SU-DHL-6 (cell line): ENCODE data around the gene CCDC30.

Experiments used
- H2AFZ ChIP-seq: fragments of 200-600 bp; sonication (generic); 2 replicates; pipeline ENCODE4 v1.6.1; 2014; ENCODE audit warnings: low read depth, mild to moderate bottlenecking, moderate library complexity, mixed read lengths, antibody characterized with exemption, low read length; ENCODE audit not compliant: severe bottlenecking
- H3F3A ChIP-seq: fragments of 200-600 bp; shearing (Covaris generic); 2 replicates; pipeline ENCODE4 v1.6.0; 2016; ENCODE audit warnings: antibody characterized with exemption, mild to moderate bottlenecking; ENCODE audit not compliant: insufficient read depth
- H3K27ac ChIP-seq: fragments of 200-600 bp; sonication (generic); 2 replicates; pipeline ENCODE4 v1.5.1; 2016; ENCODE audit warnings: low read depth, mild to moderate bottlenecking, low read length, moderate library complexity, mixed read lengths
- H3K27me3 ChIP-seq: fragments of 200-600 bp; sonication (generic), shearing (Covaris generic); 2 replicates; pipeline ENCODE4 v1.6.0; 2014; ENCODE audit warnings: mild to moderate bottlenecking, low read length
- H3K36me3 ChIP-seq: fragments of 200-600 bp; sonication (generic); 2 replicates; pipeline ENCODE4 v1.6.1; 2014; ENCODE audit warnings: mild to moderate bottlenecking, low read length, mixed read lengths
- H3K4me2 ChIP-seq: fragments of 300-600, 200-600 bp; shearing (Covaris generic), sonication (generic); 2 replicates; pipeline ENCODE4 v1.6.0; 2014; ENCODE audit warnings: low read length, low read depth, mild to moderate bottlenecking; ENCODE audit not compliant: poor library complexity, severe bottlenecking
- H3K4me3 ChIP-seq: fragments of 200-600 bp; sonication (generic); 2 replicates; pipeline ENCODE4 v1.5.1; 2014; ENCODE audit warnings: antibody characterized with exemption, low read length, mild to moderate bottlenecking, mixed read lengths; ENCODE audit not compliant: insufficient read depth, poor library complexity, severe bottlenecking
- H3K79me2 ChIP-seq: fragments of 200-600 bp; sonication (generic); 2 replicates; pipeline ENCODE4 v1.6.1; 2014; ENCODE audit warnings: mild to moderate bottlenecking, low read length, moderate library complexity; ENCODE audit not compliant: insufficient read depth
- H3K9ac ChIP-seq: fragments of 200-600 bp; sonication (generic); 2 replicates; pipeline ENCODE4 v1.7.0; 2014; ENCODE audit warnings: mild to moderate bottlenecking, low read length
- H3K9me2 ChIP-seq: fragments of 200-600 bp; sonication (generic); replicated peaks from 2 replicates; pipeline ENCODE4 v1.6.1; 2014; ENCODE audit warnings: low read length; ENCODE audit not compliant: insufficient read depth
- H3K9me3 ChIP-seq: fragments of 200-600 bp; sonication (generic); 2 replicates; pipeline ENCODE4 v1.6.1; 2014; ENCODE audit warnings: low read length, mixed read lengths; ENCODE audit not compliant: insufficient read depth
- H4K20me1 ChIP-seq: fragments of 200-600 bp; sonication (generic); 2 replicates; pipeline ENCODE4 v1.6.1; 2014; ENCODE audit warnings: low read depth, mild to moderate bottlenecking, antibody characterized with exemption, low read length, moderate library complexity, mixed read lengths
- CTCF ChIP-seq: fragments of 200-600 bp; sonication (generic); IDR thresholded peaks from one replicate; pipeline ENCODE4 v1.5.1; 2017; ENCODE audit warnings: antibody characterized with exemption, mild to moderate bottlenecking, low read length, moderate library complexity; ENCODE audit not compliant: insufficient read depth, poor library complexity, severe bottlenecking
- EZH2phosphoT487 ChIP-seq: fragments of 200-600 bp; sonication (generic), shearing (Covaris generic); conservative IDR thresholded peaks from 2 replicates; pipeline ENCODE4 v1.6.1; 2018; ENCODE audit warnings: mild to moderate bottlenecking, antibody characterized with exemption, low read length, moderate library complexity, mixed read lengths

Gene CCDC30

GRCh38 chr1:42418516-42418915 lies 44.6 kb upstream of the CCDC30 start:
- no peak overlapping the region for H2AFZ ChIP-seq
- H3K36me3 ChIP-seq: no peaks in the 10 kb centered on the region
- no peaks in the 10 kb centered on the region for H3K9me2 ChIP-seq
- H3K9me3 ChIP-seq: no peaks in the 10 kb centered on the region
- H3K4me3 ChIP-seq: no peak overlapping the region
- no peaks in the 10 kb centered on the region for H3K79me2 ChIP-seq
- no peaks in the 10 kb centered on the region for H3F3A ChIP-seq
- H3K27me3 ChIP-seq: no peaks in the 10 kb centered on the region
- TF ChIP-seq EZH2phosphoT487 (no peak), CTCF (no peak)
- H3K9ac ChIP-seq: no peak overlapping the region
- no peak overlapping the region for H3K4me2 ChIP-seq
- no peak overlapping the region for H3K27ac ChIP-seq
- no peaks in the 10 kb centered on the region for H4K20me1 ChIP-seq

- H3K9ac ChIP-seq: no peak overlapping the region
- no peak overlapping the region for H2AFZ ChIP-seq
- no peaks in the 10 kb centered on the region for H3K9me2 ChIP-seq
- H3K27ac ChIP-seq: no peak overlapping the region
- H3K79me2 ChIP-seq: no peaks in the 10 kb centered on the region
- no peak for TF ChIP-seq EZH2phosphoT487
- no peak for TF ChIP-seq CTCF
- H3K36me3 ChIP-seq: no peaks in the 10 kb centered on the region
- H3K27me3 ChIP-seq: no peaks in the 10 kb centered on the region
- no peak overlapping the region for H3K4me2 ChIP-seq
- no peak overlapping the region for H3K4me3 ChIP-seq
- no peaks in the 10 kb centered on the region for H4K20me1 ChIP-seq
- no peaks in the 10 kb centered on the region for H3F3A ChIP-seq
- no peaks in the 10 kb centered on the region for H3K9me3 ChIP-seq
Observed at GRCh38 chr1:42419126-42419821, 43.8 kb upstream of the CCDC30 start.

GRCh38 chr1:42420121-42420520 lies 43.0 kb upstream of the CCDC30 start:
- Histone ChIP-seq H3K4me2 (no peak overlapping the region), H3K9me3 (no peaks in the 10 kb centered on the region)

More at GRCh38 chr1:42420121-42420520, 43.0 kb upstream of the CCDC30 start:
- no peak overlapping the region for H3K27ac ChIP-seq
- H3K36me3 ChIP-seq: no peaks in the 10 kb centered on the region
- H3K4me3 ChIP-seq: no peak overlapping the region
- H3K9ac ChIP-seq: no peak overlapping the region
- H4K20me1 ChIP-seq: no peaks in the 10 kb centered on the region
- H3F3A ChIP-seq: no peaks in the 10 kb centered on the region
- no peak overlapping the region for H2AFZ ChIP-seq
- H3K27me3 ChIP-seq: no peaks in the 10 kb centered on the region
- no peaks in the 10 kb centered on the region for H3K79me2 ChIP-seq
- no peak for TF ChIP-seq CTCF
- TF ChIP-seq EZH2phosphoT487: no peak
- H3K9me2 ChIP-seq: no peaks in the 10 kb centered on the region
